IMR-90 (cell line): ENCODE measurements around the gene ATP9B. TPM values are rescaled to one million over a fixed set of nuclear protein-coding genes. Genes with fewer than 3 reads are reported as not detected.

Experiments used
- ATAC-seq: fragments of 200-7000 bp; cut with Tn5 transposase; 2 replicates; pipeline ENCODE4 v1.9.1; 2020; ENCODE audit warnings: low read depth, mild to moderate bottlenecking, moderate library complexity
- BruUV-seq: library from RNA; stranded (reverse); fragments of 400-500 nt; replicated peaks from 2 replicates; lab custom pipeline; 2021; lab: Mats Ljungman, UMichigan
- CTCF ChIA-PET: fragments of 300-600 bp; formaldehyde crosslinking; extraction: SDS; loops from one replicate; lab custom pipeline; 2021; ENCODE audit warnings: antibody characterized with exemption; lab: Yijun Ruan, JAX
- POLR2A ChIA-PET: fragments of 300-600 bp; sonication (Branson Sonifier 250); formaldehyde crosslinking; loops from one replicate; lab custom pipeline; 2022; ENCODE audit warnings: antibody characterized with exemption; ENCODE audit not compliant: unreplicated experiment; lab: Charles Lee
- DNase-seq: peaks from one replicate; pipeline ENCODE4 v3.0.0; 2013
- H2AFZ ChIP-seq: replicated peaks from 2 replicates; pipeline ENCODE3; 2013; ENCODE audit warnings: low read length, mild to moderate bottlenecking; ENCODE audit not compliant: poor library complexity
- H2AK5ac ChIP-seq: 2 replicates; pipeline ENCODE4 v1.6.1; 2013; ENCODE audit warnings: low read depth, low read length, inconsistent platforms
- H2AK9ac ChIP-seq: replicated peaks from 2 replicates; pipeline ENCODE3; 2013; ENCODE audit warnings: mild to moderate bottlenecking, low read depth, low read length, moderate library complexity; ENCODE audit not compliant: poor library complexity
- H2BK120ac ChIP-seq: 2 replicates; pipeline ENCODE4 v1.6.1; 2013; ENCODE audit warnings: low read depth, low read length, inconsistent platforms
- H2BK15ac ChIP-seq: 3 replicates; pipeline ENCODE4 v1.6.1; 2013; ENCODE audit warnings: low read depth, low read length, inconsistent platforms
- H2BK20ac ChIP-seq: 2 replicates; pipeline ENCODE4 v1.6.1; 2013; ENCODE audit warnings: low read depth, mild to moderate bottlenecking, inconsistent platforms, low read length, moderate library complexity
- H2BK5ac ChIP-seq: 2 replicates; pipeline ENCODE4 v1.6.1; 2013; ENCODE audit warnings: mild to moderate bottlenecking, low read depth, low read length, inconsistent platforms; ENCODE audit not compliant: poor library complexity, severe bottlenecking
- H3K14ac ChIP-seq: replicated peaks from 2 replicates; pipeline ENCODE4 v1.6.1; 2013; ENCODE audit warnings: low read depth, low read length, inconsistent platforms
- H3K18ac ChIP-seq: 2 replicates; pipeline ENCODE4 v1.6.1; 2013; ENCODE audit warnings: low read depth, low read length, control low read depth
- H3K23ac ChIP-seq: 2 replicates; pipeline ENCODE4 v1.6.1; 2013; ENCODE audit warnings: low read depth, low read length, inconsistent platforms
- H3K27ac ChIP-seq: 2 replicates; pipeline ENCODE4 v1.5.1; 2013; ENCODE audit warnings: mild to moderate bottlenecking, control low read depth, low read length; ENCODE audit not compliant: insufficient read depth
- H3K27me3 ChIP-seq: 2 replicates; pipeline ENCODE4 v1.6.1; 2013; ENCODE audit warnings: low read length; ENCODE audit not compliant: control insufficient read depth, insufficient read depth
- H3K36me3 ChIP-seq: 2 replicates; pipeline ENCODE4 v1.6.1; 2013; ENCODE audit warnings: low read length, mixed read lengths; ENCODE audit not compliant: control insufficient read depth, insufficient read depth
- H3K4ac ChIP-seq: 2 replicates; pipeline ENCODE4 v1.6.1; 2013; ENCODE audit warnings: low read depth, low read length, inconsistent platforms
- H3K4me1 ChIP-seq: 2 replicates; pipeline ENCODE4 v1.6.1; 2013; ENCODE audit warnings: low read length, mixed read lengths; ENCODE audit not compliant: control insufficient read depth, insufficient read depth
- H3K4me2 ChIP-seq: 2 replicates; pipeline ENCODE4 v1.6.1; 2013; ENCODE audit warnings: low read depth, mild to moderate bottlenecking, control low read depth, low read length, moderate library complexity
- H3K4me3 ChIP-seq: 2 replicates; pipeline ENCODE4 v1.5.1; 2013; ENCODE audit warnings: low read depth, mild to moderate bottlenecking, control low read depth, low read length, moderate library complexity; ENCODE audit not compliant: insufficient read depth
- H3K56ac ChIP-seq: 2 replicates; pipeline ENCODE4 v1.6.1; 2013; ENCODE audit warnings: low read length, inconsistent platforms; ENCODE audit not compliant: insufficient read depth; ENCODE audit errors: extremely low read depth
- H3K79me1 ChIP-seq, 2 experiments: 2 replicates each; pipeline ENCODE4 v1.6.1; 2013; ENCODE audit warnings: low read length in 2 of 2, inconsistent platforms in 1 of 2, low read depth in 1 of 2
- H3K9ac ChIP-seq: 2 replicates; pipeline ENCODE4 v1.6.1; 2013; ENCODE audit warnings: low read depth, low read length, control low read depth
- H3K9me1 ChIP-seq: 2 replicates; pipeline ENCODE4 v1.6.1; 2013; ENCODE audit warnings: low read length, inconsistent platforms; ENCODE audit not compliant: insufficient read depth
- H3K9me3 ChIP-seq: 2 replicates; pipeline ENCODE4 v1.6.1; 2013; ENCODE audit warnings: low read length; ENCODE audit not compliant: control insufficient read depth, insufficient read depth
- H4K20me1 ChIP-seq: 2 replicates; pipeline ENCODE4 v1.6.1; 2013; ENCODE audit warnings: low read length, inconsistent platforms; ENCODE audit not compliant: insufficient read depth
- H4K5ac ChIP-seq: 2 replicates; pipeline ENCODE4 v1.6.1; 2013; ENCODE audit warnings: mild to moderate bottlenecking, low read depth, low read length, control low read depth
- H4K8ac ChIP-seq, 2 experiments: 2 replicates each; pipeline ENCODE4 v1.6.1; 2013; ENCODE audit warnings: low read depth in 2 of 2, low read length in 2 of 2, control low read depth in 1 of 2, inconsistent platforms in 1 of 2
- H4K91ac ChIP-seq: 2 replicates; pipeline ENCODE4 v1.6.1; 2013; ENCODE audit warnings: low read depth, low read length, inconsistent platforms; ENCODE audit not compliant: insufficient read depth
- CEBPB ChIP-seq: IDR thresholded peaks from 2 replicates; pipeline ENCODE4 v1.6.1; 2012; ENCODE audit warnings: low read depth, low read length, improper control_type of control experiment
- CHD1 ChIP-seq: IDR thresholded peaks from 2 replicates; pipeline ENCODE4 v1.6.1; 2012; ENCODE audit warnings: low read depth, low read length, improper control_type of control experiment
- ELK1 ChIP-seq: fragments of 150-350 bp; IDR thresholded peaks from 2 replicates; pipeline ENCODE4 v1.6.1; 2016; ENCODE audit warnings: low read depth, mild to moderate bottlenecking, low read length, moderate library complexity, borderline replicate concordance
- FOS ChIP-seq: fragments of 150-350 bp; IDR thresholded peaks from 2 replicates; pipeline ENCODE4 v1.6.1; 2016; ENCODE audit warnings: low read depth, low read length
- MAFK ChIP-seq: IDR thresholded peaks from 2 replicates; pipeline ENCODE4 v1.6.1; 2012; ENCODE audit warnings: low read depth, low read length, improper control_type of control experiment
- MAZ ChIP-seq: IDR thresholded peaks from 2 replicates; pipeline ENCODE4 v1.6.1; 2012; ENCODE audit warnings: low read depth, mild to moderate bottlenecking, low read length, improper control_type of control experiment, moderate library complexity, borderline replicate concordance
- MXI1 ChIP-seq: IDR thresholded peaks from 2 replicates; pipeline ENCODE4 v1.6.1; 2012; ENCODE audit warnings: low read depth, mild to moderate bottlenecking, low read length, moderate library complexity, borderline replicate concordance
- NFE2L2 ChIP-seq: fragments of 150-350 bp; IDR thresholded peaks from 2 replicates; pipeline ENCODE4 v1.6.1; 2016; ENCODE audit warnings: low read depth, mild to moderate bottlenecking, low read length
- POLR2A ChIP-seq: IDR thresholded peaks from 2 replicates; pipeline ENCODE4 v1.6.1; 2012; ENCODE audit warnings: mild to moderate bottlenecking, low read depth, low read length
- RAD21 ChIP-seq: IDR thresholded peaks from 2 replicates; pipeline ENCODE4 v1.6.1; 2012; ENCODE audit warnings: low read length, improper control_type of control experiment
- RCOR1 ChIP-seq: IDR thresholded peaks from 2 replicates; pipeline ENCODE4 v1.6.1; 2012; ENCODE audit warnings: mild to moderate bottlenecking, low read length, improper control_type of control experiment; ENCODE audit not compliant: insufficient replicate concordance
- RFX5 ChIP-seq: IDR thresholded peaks from 2 replicates; pipeline ENCODE4 v1.8.0; 2012; ENCODE audit warnings: low read depth, mild to moderate bottlenecking, low read length, moderate library complexity
- SMC3 ChIP-seq: fragments of 150-350 bp; IDR thresholded peaks from 2 replicates; pipeline ENCODE4 v1.6.1; 2016; ENCODE audit warnings: low read depth, mild to moderate bottlenecking, antibody characterized with exemption, low read length, moderate library complexity
- WGBS, 2 experiments: methylation state at CpG; one replicate each; pipeline versions ENCODE4 v1.1.5 to v1.1.7; 2013; ENCODE audit warnings: missing lambda C conversion rate in 2 of 2; ENCODE audit not compliant: insufficient read length in 1 of 2; ENCODE audit errors: extremely low coverage in 2 of 2; 5-methylcytosine and 5-hydroxymethylcytosine counted together
- dilution Hi-C: fragments of 300-500 bp; cut with HindIII; formaldehyde crosslinking; loops from one replicate; pipeline ENCODE4 v1.14.3; 2018; ENCODE audit warnings: low sequenced_read_pairs; ENCODE audit not compliant: unreplicated experiment
- in situ Hi-C: fragments of 300-500 bp; cut with MboI; formaldehyde crosslinking; loops from 3 replicates; pipeline ENCODE4 v1.14.3; 2019; ENCODE audit warnings: low sequenced_read_pairs, inconsistent platforms, mixed read lengths
- intact Hi-C: fragments of 100-400 bp; cut with micrococcal nuclease; formaldehyde crosslinking; loops from 2 replicates; pipeline ENCODE4 v1.10.0; 2022
- polyA plus RNA-seq, 3 experiments: library from polyadenylated mRNA; depleted of rRNA; stranded (reverse); fragments of >200 nt; gene quantifications; 2 replicates each; pipeline ENCODE4 v1.2.3, GENCODE V29; 2012; ENCODE audit warnings: low replicate concordance in 1 of 3
- total RNA-seq: library from RNA; depleted of rRNA; stranded (reverse); fragments of >200 nt; gene quantifications from 2 replicates; pipeline ENCODE4 v1.2.3, GENCODE V29; 2012
- TF ChIP-seq, protein P1 (sequence below): conservative IDR thresholded peaks from 2 replicates; pipeline ENCODE4 v1.5.1; 2012; ENCODE audit warnings: mild to moderate bottlenecking, low read depth, low read length, improper control_type of control experiment
- TF ChIP-seq, protein P2 (sequence below): fragments of 150-350 bp; IDR thresholded peaks from 2 replicates; pipeline ENCODE4 v1.6.1; 2017; ENCODE audit warnings: mild to moderate bottlenecking, antibody characterized with exemption, low read length, low read depth

The ATP9B gene
- total and polyA plus RNA-seq, 2 of the 4 experiments (the other 2 are of a cell fraction) = 11.0 to 11.5 TPM

DNA sequence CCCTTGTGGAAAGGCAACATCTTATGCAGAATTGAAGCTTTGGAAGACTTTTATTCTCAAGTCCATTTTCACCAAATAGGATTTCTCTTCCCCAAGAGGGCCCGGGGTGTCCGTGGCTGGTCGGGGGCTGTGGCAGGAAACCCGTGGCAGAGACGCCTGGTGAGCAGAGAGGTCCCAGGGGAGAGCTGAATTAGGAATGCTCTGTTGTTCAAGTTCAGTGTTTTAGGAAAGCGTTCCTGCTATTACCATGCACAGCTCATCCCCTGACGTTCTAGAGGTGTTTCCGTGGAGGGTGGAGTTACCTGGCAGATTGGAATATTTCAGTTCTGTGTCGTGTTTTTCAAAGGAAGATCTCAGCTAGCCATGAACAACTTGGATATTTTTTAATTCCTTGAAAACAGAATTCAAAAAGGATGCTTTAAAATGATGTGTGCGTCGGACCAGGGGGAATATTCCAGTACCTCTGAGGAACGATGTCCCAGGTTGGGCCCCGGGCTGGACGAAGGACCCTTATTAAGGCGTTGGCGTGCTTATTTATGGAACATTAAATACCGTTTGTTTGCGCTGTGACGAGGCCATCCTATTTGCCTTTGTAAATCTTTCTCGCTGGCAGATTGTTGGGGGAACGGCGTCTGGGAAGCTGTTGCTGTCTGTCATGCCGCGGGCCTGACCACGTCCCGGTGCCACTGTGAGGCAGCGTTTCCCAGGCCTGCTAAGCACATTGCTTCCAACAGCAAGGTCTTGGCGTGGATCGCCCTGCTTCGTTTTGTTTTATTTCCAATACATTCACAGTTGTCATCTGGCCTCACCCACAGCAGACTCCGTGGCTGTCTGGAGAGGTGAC, 334.8 kb downstream of the ATP9B start:
- Histone ChIP-seq H3K4me2 (no peak overlapping the region), H4K8ac (no peak overlapping the region), H2BK5ac (no peak overlapping the region), H4K20me1 (no peaks in the 10 kb centered on the region), H2AK5ac (no peak overlapping the region), H2AFZ (no peak overlapping the region), H3K79me1 (no peaks in the 10 kb centered on the region), H3K18ac (no peak overlapping the region), H3K4me3 (no peak overlapping the region), H3K27ac (no peak overlapping the region), H3K4me1 (peaks cover 1% of the 10 kb centered on the region; the same call in 1 of the 2 replicates), H2BK120ac (no peak overlapping the region), H3K27me3 (no peaks in the 10 kb centered on the region), H3K14ac (no peak overlapping the region), H3K9ac (no peak overlapping the region), H2AK9ac (no peak overlapping the region), H2BK20ac (no peak overlapping the region), H4K5ac (no peak overlapping the region), H2BK15ac (no peak overlapping the region), H4K91ac (no peak overlapping the region), H3K9me1 (no peaks in the 10 kb centered on the region), H3K4ac (no peak overlapping the region), H3K9me3 (no peaks in the 10 kb centered on the region), H3K56ac (no peak overlapping the region), H3K23ac (no peak overlapping the region), H3K36me3 (no peaks in the 10 kb centered on the region)
- in situ Hi-C loops (no loop called here), intact Hi-C loops (no loop called here), dilution Hi-C loops (no loop called here)
- TF ChIP-seq MXI1 (no peak), CHD1 (no peak), POLR2A (no peak), ELK1 (no peak), CEBPB (no peak), RFX5 (no peak), NFE2L2 (no peak), MAFK (no peak), MAZ (no peak), RCOR1 (no peak), FOS (no peak), SMC3 (no peak), RAD21 (no peak)
- TF ChIP-seq, protein P1, sequence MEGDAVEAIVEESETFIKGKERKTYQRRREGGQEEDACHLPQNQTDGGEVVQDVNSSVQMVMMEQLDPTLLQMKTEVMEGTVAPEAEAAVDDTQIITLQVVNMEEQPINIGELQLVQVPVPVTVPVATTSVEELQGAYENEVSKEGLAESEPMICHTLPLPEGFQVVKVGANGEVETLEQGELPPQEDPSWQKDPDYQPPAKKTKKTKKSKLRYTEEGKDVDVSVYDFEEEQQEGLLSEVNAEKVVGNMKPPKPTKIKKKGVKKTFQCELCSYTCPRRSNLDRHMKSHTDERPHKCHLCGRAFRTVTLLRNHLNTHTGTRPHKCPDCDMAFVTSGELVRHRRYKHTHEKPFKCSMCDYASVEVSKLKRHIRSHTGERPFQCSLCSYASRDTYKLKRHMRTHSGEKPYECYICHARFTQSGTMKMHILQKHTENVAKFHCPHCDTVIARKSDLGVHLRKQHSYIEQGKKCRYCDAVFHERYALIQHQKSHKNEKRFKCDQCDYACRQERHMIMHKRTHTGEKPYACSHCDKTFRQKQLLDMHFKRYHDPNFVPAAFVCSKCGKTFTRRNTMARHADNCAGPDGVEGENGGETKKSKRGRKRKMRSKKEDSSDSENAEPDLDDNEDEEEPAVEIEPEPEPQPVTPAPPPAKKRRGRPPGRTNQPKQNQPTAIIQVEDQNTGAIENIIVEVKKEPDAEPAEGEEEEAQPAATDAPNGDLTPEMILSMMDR = no peak
- TF ChIP-seq, protein P2, sequence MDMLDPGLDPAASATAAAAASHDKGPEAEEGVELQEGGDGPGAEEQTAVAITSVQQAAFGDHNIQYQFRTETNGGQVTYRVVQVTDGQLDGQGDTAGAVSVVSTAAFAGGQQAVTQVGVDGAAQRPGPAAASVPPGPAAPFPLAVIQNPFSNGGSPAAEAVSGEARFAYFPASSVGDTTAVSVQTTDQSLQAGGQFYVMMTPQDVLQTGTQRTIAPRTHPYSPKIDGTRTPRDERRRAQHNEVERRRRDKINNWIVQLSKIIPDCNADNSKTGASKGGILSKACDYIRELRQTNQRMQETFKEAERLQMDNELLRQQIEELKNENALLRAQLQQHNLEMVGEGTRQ = no peak
- POLR2A ChIA-PET = interaction anchor here (0.6 kb wide), 1 partner anchor 44 kb away, joined by 3 read pairs; no protein-coding TSS in a partner anchor
- ATAC-seq (no peak), DNase-seq (no peak)
- CTCF ChIA-PET = no interaction called here
- 93% methylated on average over 10 of the region's 31 CpGs; no CpG with 5 or more reads in 1 of the 2 experiments for WGBS, 2 experiments
- no TSS peak for BruUV-seq
